Neural progenitor cell (in vitro differentiated cells): ENCODE data around the gene RUNX1. TPM values are rescaled to one million over a fixed set of nuclear protein-coding genes. Genes with fewer than 3 reads are reported as not detected.

ENCODE experiments used
- DNase-seq: peaks from one replicate; pipeline ENCODE4 v3.0.0-alpha.2; 2016; ENCODE audit warnings: low spot score
- H2AFZ ChIP-seq: fragments of 200-600 bp; sonication (generic); replicated peaks from 2 replicates; pipeline ENCODE4 v1.6.1; 2016; ENCODE audit warnings: antibody characterized with exemption
- H3F3A ChIP-seq: fragments of 200-600 bp; sonication (generic); 2 replicates; pipeline ENCODE4 v1.6.1; 2016; ENCODE audit warnings: antibody characterized with exemption, low read depth
- H3K27ac ChIP-seq: fragments of 200-600 bp; sonication (generic); 2 replicates; pipeline ENCODE4 v1.5.1; 2016; ENCODE audit warnings: mild to moderate bottlenecking
- H3K27me3 ChIP-seq: fragments of 200-600 bp; sonication (generic); 2 replicates; pipeline ENCODE4 v1.6.1; 2016; ENCODE audit warnings: mild to moderate bottlenecking, moderate library complexity
- H3K36me3 ChIP-seq: fragments of 200-600 bp; sonication (generic); 2 replicates; pipeline ENCODE4 v1.5.1; 2016
- H3K4me1 ChIP-seq: fragments of 200-600 bp; sonication (generic); 2 replicates; pipeline ENCODE4 v1.6.1; 2016; ENCODE audit warnings: mixed run types
- H3K4me2 ChIP-seq: fragments of 200-600 bp; sonication (generic); 2 replicates; pipeline ENCODE4 v1.6.1; 2016
- H3K4me3 ChIP-seq: fragments of 200-600 bp; sonication (generic); 2 replicates; pipeline ENCODE4 v1.5.1; 2016
- H3K79me2 ChIP-seq: fragments of 200-600 bp; sonication (generic); 2 replicates; pipeline ENCODE4 v1.6.1; 2016; ENCODE audit warnings: low read depth
- H3K9ac ChIP-seq: fragments of 200-600 bp; sonication (generic); 2 replicates; pipeline ENCODE4 v1.6.1; 2016
- H3K9me3 ChIP-seq: fragments of 200-600 bp; sonication (generic); 2 replicates; pipeline ENCODE4 v1.5.1; 2016; ENCODE audit warnings: low read depth
- H4K20me1 ChIP-seq: fragments of 200-600 bp; sonication (generic); 2 replicates; pipeline ENCODE4 v1.6.1; 2016; ENCODE audit warnings: low read depth
- H3K27ac Mint-ChIP-seq: 3 replicates; pipeline ENCODE4 v1.8.0; 2021; ENCODE audit warnings: mixed read lengths
- H3K27me3 Mint-ChIP-seq: 2 replicates; pipeline ENCODE4 v1.8.0; 2022; ENCODE audit warnings: low read depth, mild to moderate bottlenecking, inconsistent platforms, moderate library complexity, mixed read lengths; ENCODE audit not compliant: insufficient read depth
- H3K36me3 Mint-ChIP-seq: 3 replicates; pipeline ENCODE4 v1.8.0; 2021; ENCODE audit warnings: mixed read lengths
- H3K4me1 Mint-ChIP-seq: 3 replicates; pipeline ENCODE4 v1.8.0; 2021; ENCODE audit warnings: mixed read lengths
- H3K4me3 Mint-ChIP-seq: 3 replicates; pipeline ENCODE4 v1.8.0; 2021; ENCODE audit warnings: mild to moderate bottlenecking, moderate library complexity, mixed read lengths
- H3K9me3 Mint-ChIP-seq: 3 replicates; pipeline ENCODE4 v1.8.0; 2020; ENCODE audit warnings: mixed read lengths
- EZH2 ChIP-seq: fragments of 200-600 bp; sonication (generic); IDR thresholded peaks from 2 replicates; pipeline ENCODE4 v1.6.1; 2017; ENCODE audit warnings: antibody characterized with exemption, mild to moderate bottlenecking, moderate library complexity
- EZH2phosphoT487 ChIP-seq: fragments of 200-600 bp; sonication (generic); IDR thresholded peaks from 2 replicates; pipeline ENCODE4 v1.6.1; 2017; ENCODE audit warnings: antibody characterized with exemption
- total RNA-seq: library from RNA; depleted of rRNA; stranded (reverse); fragments of >200 nt; gene quantifications from 2 replicates; pipeline ENCODE4 v1.2.3, GENCODE V29; 2015; ENCODE audit warnings: low replicate concordance
- TF ChIP-seq, protein P1 (sequence below): fragments of 200-600 bp; sonication (generic); IDR thresholded peaks from 2 replicates; pipeline ENCODE4 v1.5.1; 2017; ENCODE audit warnings: antibody characterized with exemption, mild to moderate bottlenecking

Gene RUNX1
- total RNA-seq, 1 donor from 2014 or later: 0.09 TPM

DNA sequence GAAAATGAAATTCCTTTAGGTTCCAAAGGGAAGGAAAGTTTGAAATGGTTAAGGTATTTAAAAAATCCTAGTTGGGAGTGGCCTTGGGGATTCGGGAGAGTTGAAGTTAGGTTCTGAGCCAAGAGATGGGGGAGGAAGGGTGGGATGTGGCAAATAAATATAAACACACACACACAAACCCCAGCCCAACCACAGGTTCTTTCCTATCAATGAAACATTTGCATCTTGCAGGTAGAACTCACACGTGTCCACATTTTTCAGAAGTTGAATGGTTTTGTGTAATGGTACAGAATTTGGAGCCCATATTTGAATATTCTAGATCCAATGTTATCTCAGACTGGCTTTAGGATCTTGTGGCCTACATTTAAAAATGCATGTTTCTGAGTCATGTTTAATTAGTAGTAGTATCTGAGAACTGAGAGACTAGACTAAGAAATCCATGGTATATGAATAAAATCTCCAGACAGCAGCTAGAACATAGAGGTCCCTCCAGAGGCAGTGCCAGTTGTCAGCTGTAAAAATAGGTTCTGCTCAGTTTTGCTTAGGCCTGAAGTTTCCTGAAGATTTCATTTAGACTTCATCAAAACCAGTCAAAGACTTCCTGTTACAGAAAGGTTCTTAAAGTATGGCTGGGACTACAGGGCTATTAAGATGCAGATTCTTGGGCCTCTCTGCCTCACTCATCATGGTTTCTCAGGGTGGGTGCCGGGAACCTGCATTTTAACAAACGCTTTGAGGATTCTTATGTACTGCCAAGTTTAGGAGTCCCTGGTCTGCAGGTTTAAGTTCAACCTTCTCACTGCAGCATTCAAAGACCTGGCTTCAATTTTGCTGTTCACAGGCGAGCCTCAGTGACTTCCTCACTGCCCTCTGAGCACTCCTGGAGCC, 21.3 kb downstream of the RUNX1 start:
- H3K27ac ChIP-seq: no peak overlapping the region
- no peak overlapping the region for H3K4me2 ChIP-seq
- no peak overlapping the region for H3K27ac Mint-ChIP-seq
- no peaks in the 10 kb centered on the region for H3K36me3 ChIP-seq
- no peaks in the 10 kb centered on the region for H3K36me3 Mint-ChIP-seq
- H3K4me1 Mint-ChIP-seq: no peaks in the 10 kb centered on the region
- H3K4me1 ChIP-seq: no peaks in the 10 kb centered on the region
- H3K27me3 ChIP-seq: peaks cover 29% of the 10 kb centered on the region
- no peaks in the 10 kb centered on the region for H3K9me3 Mint-ChIP-seq
- no peak overlapping the region for H3K4me3 ChIP-seq
- TF ChIP-seq EZH2phosphoT487 (no peak), EZH2 (no peak)
- TF ChIP-seq, protein P1, sequence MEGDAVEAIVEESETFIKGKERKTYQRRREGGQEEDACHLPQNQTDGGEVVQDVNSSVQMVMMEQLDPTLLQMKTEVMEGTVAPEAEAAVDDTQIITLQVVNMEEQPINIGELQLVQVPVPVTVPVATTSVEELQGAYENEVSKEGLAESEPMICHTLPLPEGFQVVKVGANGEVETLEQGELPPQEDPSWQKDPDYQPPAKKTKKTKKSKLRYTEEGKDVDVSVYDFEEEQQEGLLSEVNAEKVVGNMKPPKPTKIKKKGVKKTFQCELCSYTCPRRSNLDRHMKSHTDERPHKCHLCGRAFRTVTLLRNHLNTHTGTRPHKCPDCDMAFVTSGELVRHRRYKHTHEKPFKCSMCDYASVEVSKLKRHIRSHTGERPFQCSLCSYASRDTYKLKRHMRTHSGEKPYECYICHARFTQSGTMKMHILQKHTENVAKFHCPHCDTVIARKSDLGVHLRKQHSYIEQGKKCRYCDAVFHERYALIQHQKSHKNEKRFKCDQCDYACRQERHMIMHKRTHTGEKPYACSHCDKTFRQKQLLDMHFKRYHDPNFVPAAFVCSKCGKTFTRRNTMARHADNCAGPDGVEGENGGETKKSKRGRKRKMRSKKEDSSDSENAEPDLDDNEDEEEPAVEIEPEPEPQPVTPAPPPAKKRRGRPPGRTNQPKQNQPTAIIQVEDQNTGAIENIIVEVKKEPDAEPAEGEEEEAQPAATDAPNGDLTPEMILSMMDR: no peak
- no peaks in the 10 kb centered on the region for H3K9me3 ChIP-seq
- no peaks in the 10 kb centered on the region for H3K79me2 ChIP-seq
- H3K4me3 Mint-ChIP-seq: no peak overlapping the region
- H3K9ac ChIP-seq: no peak overlapping the region
- peak overlapping the region; percentile 76 for H2AFZ ChIP-seq
- DNase-seq: no peak
- H3F3A ChIP-seq: no peaks in the 10 kb centered on the region
- no peaks in the 10 kb centered on the region for H4K20me1 ChIP-seq
- H3K27me3 Mint-ChIP-seq: peaks cover 6% of the 10 kb centered on the region

DNA sequence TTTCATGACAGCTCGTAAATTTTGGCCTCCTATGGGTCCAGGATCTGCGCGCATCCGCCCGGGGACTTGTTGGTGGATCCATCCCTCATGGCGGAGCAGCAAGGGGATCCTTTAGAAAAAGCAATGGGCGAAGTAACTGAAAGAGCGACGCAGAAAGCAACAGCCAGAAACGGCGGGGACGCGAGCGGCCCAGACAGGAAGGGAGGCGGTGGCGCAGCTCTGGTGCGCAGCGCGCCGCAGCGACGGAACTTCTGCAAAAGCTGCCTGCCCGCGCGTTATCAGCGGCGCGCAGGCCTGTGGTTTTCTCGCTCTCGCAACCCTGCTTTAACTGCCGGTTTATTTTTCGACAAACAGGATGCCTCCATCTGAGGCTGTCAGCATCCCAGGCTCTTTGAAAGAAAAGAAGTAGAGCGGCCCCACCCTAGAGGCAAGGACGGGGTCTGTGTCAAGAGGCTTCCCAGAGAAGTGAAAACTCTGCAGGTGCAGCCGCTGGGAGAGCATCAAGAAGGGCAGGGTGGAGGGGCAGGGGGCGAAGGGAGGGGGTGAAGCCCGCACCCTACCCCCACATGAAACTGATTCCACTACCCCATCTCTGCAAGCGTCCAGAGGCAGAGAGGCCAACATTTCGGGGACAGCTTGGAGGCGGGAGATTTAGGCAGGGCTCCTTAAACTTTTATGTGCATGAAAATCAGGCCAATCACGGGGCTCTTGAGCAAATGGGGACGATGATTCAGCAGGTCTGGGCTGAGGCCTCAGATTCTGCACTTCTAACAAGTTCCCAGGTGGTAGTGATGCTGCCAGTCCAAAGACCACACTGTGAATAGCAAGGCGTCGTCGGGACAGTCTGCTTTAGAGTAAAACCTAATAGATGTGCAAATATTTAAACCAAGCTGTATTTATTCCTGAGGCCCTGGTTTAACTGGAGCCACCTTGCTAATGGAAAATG, 22.2 kb downstream of the RUNX1 start:
- Histone ChIP-seq H3K36me3 (no peaks in the 10 kb centered on the region), H2AFZ (peak overlapping the region; percentile 76), H3K9me3 (no peaks in the 10 kb centered on the region), H3K27me3 (peaks cover 29% of the 10 kb centered on the region), H3K4me3 (peak overlapping the region; percentile 35), H3F3A (no peaks in the 10 kb centered on the region), H3K9ac (no peak overlapping the region), H3K4me1 (no peaks in the 10 kb centered on the region), H3K27ac (no peak overlapping the region), H3K4me2 (peak overlapping the region; percentile 61), H4K20me1 (no peaks in the 10 kb centered on the region), H3K79me2 (no peaks in the 10 kb centered on the region)
- Mint-ChIP-seq H3K27ac (no peak overlapping the region), H3K27me3 (peaks cover 6% of the 10 kb centered on the region), H3K9me3 (no peaks in the 10 kb centered on the region), H3K36me3 (no peaks in the 10 kb centered on the region), H3K4me1 (no peaks in the 10 kb centered on the region), H3K4me3 (peak overlapping the region; percentile 76)
- TF ChIP-seq EZH2phosphoT487 (no peak), EZH2 (peak; percentile 40)
- DNase-seq: peak; percentile 66

DNA sequence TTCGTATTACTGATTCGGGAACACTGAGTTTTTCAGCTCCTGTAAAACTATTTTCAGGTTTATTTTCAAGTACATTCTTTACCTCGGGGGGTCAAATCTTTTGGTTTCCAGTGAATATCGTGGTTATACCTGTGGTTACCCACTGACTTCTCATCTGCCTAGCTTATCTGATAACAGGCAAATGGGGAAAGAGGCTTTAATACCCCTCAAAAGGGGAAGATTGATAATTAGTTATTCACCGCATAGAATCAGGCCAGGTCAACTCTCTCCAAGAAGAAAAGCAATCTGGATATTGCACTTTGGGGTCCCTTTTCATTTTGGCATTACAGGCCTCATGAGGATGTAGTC, 23.0 kb downstream of the RUNX1 start:
- no peaks in the 10 kb centered on the region for H3K79me2 ChIP-seq
- H3K27me3 ChIP-seq: peaks cover 29% of the 10 kb centered on the region
- no peaks in the 10 kb centered on the region for H3K9me3 ChIP-seq
- H2AFZ ChIP-seq: no peak overlapping the region
- H3K27me3 Mint-ChIP-seq: peaks cover 6% of the 10 kb centered on the region
- H3K9ac ChIP-seq: no peak overlapping the region
- no peak for DNase-seq
- no peaks in the 10 kb centered on the region for H3F3A ChIP-seq
- H3K4me1 ChIP-seq: no peaks in the 10 kb centered on the region
- H3K9me3 Mint-ChIP-seq: no peaks in the 10 kb centered on the region
- H4K20me1 ChIP-seq: no peaks in the 10 kb centered on the region
- no peak overlapping the region for H3K27ac Mint-ChIP-seq
- TF ChIP-seq EZH2phosphoT487 (no peak), EZH2 (no peak)
- TF ChIP-seq, protein P1: no peak
- H3K27ac ChIP-seq: no peak overlapping the region
- H3K4me3 Mint-ChIP-seq: no peak overlapping the region
- no peaks in the 10 kb centered on the region for H3K36me3 Mint-ChIP-seq
- H3K4me3 ChIP-seq: no peak overlapping the region
- H3K36me3 ChIP-seq: no peaks in the 10 kb centered on the region
- H3K4me2 ChIP-seq: peak overlapping the region; percentile 61
- H3K4me1 Mint-ChIP-seq: no peaks in the 10 kb centered on the region
